Ramos (cell line): ENCODE data around the gene ERVH48-1.
"Not testable (repeated sequence)": the region's sequence is repeated elsewhere in the genome, so short reads cannot be mapped to it uniquely, and the experiment has no call there.

Experiments
- in situ Hi-C: fragments of 300-500 bp; cut with MboI; formaldehyde crosslinking; loops from one replicate; pipeline ENCODE4 v1.14.3; 2022; ENCODE audit warnings: low sequenced_read_pairs; ENCODE audit not compliant: unreplicated experiment

The ERVH48-1 gene

GRCh38 chr21:42925114-42925926 lies at the start of gene ERVH48-1:
Gene ERVH48-1, minus strand, starts transcription at chr21:42925630. Its CDS starts 6,624 bp downstream, at chr21:42919006.
- in situ Hi-C loops = loop anchor here (25.0 kb wide), 1 partner anchor 112 kb away; no protein-coding TSS in a partner anchor

GRCh38 chr21:42973991-42974831 lies 48.8 kb upstream of the ERVH48-1 start, which contains the start of gene PKNOX1:
Gene PKNOX1, plus strand, starts transcription at chr21:42974562. Its CDS starts 29,820 bp downstream, at chr21:43004382.
- in situ Hi-C loops = no loop called here

- in situ Hi-C loops = no loop called here
Observed at GRCh38 chr21:42973309-42973990, 48.0 kb upstream of the ERVH48-1 start.

GRCh38 chr21:42971897-42972275 lies 46.5 kb upstream of the ERVH48-1 start:
- in situ Hi-C loops = no loop called here

- in situ Hi-C loops = no loop called here
Observed at GRCh38 chr21:42970946-42971653, 45.7 kb upstream of the ERVH48-1 start.

- in situ Hi-C loops = loop anchor here (5.0 kb wide), 1 partner anchor 37 kb away; no protein-coding TSS in a partner anchor
Observed at GRCh38 chr21:42969193-42969600, 43.8 kb upstream of the ERVH48-1 start.

- in situ Hi-C loops = loop anchor here (5.0 kb wide), 1 partner anchor 35 kb away; no protein-coding TSS in a partner anchor
Observed at GRCh38 chr21:42967616-42968015, 42.2 kb upstream of the ERVH48-1 start.

- in situ Hi-C loops = loop anchor here (5.0 kb wide), 1 partner anchor 33 kb away; no protein-coding TSS in a partner anchor
Observed at GRCh38 chr21:42965211-42965560, 39.8 kb upstream of the ERVH48-1 start.

- in situ Hi-C loops = loop anchor here (5.0 kb wide), 1 partner anchor 32 kb away; no protein-coding TSS in a partner anchor
Observed at GRCh38 chr21:42964546-42965210, 39.2 kb upstream of the ERVH48-1 start.

- in situ Hi-C loops = no loop called here
Observed at GRCh38 chr21:42964086-42964485, 38.7 kb upstream of the ERVH48-1 start.

GRCh38 chr21:42962380-42963007 lies 37.1 kb upstream of the ERVH48-1 start:
- in situ Hi-C loops = no loop called here

GRCh38 chr21:42959728-42960127 lies 34.3 kb upstream of the ERVH48-1 start:
- in situ Hi-C loops = no loop called here

GRCh38 chr21:42958122-42958521 lies 32.7 kb upstream of the ERVH48-1 start:
- in situ Hi-C loops = not testable (repeated sequence)

GRCh38 chr21:42956824-42957630 lies 31.6 kb upstream of the ERVH48-1 start:
- in situ Hi-C loops = no loop called here

- in situ Hi-C loops = not testable (repeated sequence)
Observed at GRCh38 chr21:42951193-42951592, 25.8 kb upstream of the ERVH48-1 start.

- in situ Hi-C loops = loop anchor here (25.0 kb wide), 1 partner anchor 88 kb away; no protein-coding TSS in a partner anchor
Observed at GRCh38 chr21:42949094-42949755, 23.8 kb upstream of the ERVH48-1 start.

- in situ Hi-C loops = loop anchor here (25.0 kb wide), 1 partner anchor 95 kb away; no protein-coding TSS in a partner anchor
Observed at GRCh38 chr21:42942244-42942643, 16.8 kb upstream of the ERVH48-1 start.
